Measurements from ENCODE around the gene RPL28.

- no peak for TF ChIP-seq CTCF (conservative IDR thresholded peaks at IDR 0.05; ENCODE audit: low read depth, low read length)
- no peak for TF ChIP-seq EZH2 (IDR thresholded peaks at IDR 0.05; ENCODE audit: low read length, unreplicated experiment)
- TF ChIP-seq EZH2phosphoT487 (IDR thresholded peaks at IDR 0.05; ENCODE audit: borderline replicate concordance, low read length): no peak
Measured at GRCh38 chr19:55435020-55435419, 49.3 kb downstream of the RPL28 start.
